Naive thymus-derived CD4-positive, alpha-beta T cell (primary cell): Measurements from ENCODE around the gene EPN3. TPM values are rescaled to one million over a fixed set of nuclear protein-coding genes. Genes with fewer than 3 reads are reported as not detected.

Experiments
- ATAC-seq: fragments of 150-1000 bp; cut with Tn5 transposase; 2 replicates; pipeline ENCODE4 v1.10.0; 2021; ENCODE audit warnings: mild to moderate bottlenecking, moderate library complexity
- CTCF ChIA-PET: fragments of 350-600 bp; sonication (Branson Sonifier 250); formaldehyde crosslinking; loops from one replicate; lab custom pipeline; 2021; ENCODE audit warnings: antibody characterized with exemption; lab: Charles Lee
- POLR2A ChIA-PET: fragments of 350-600 bp; sonication (Branson Sonifier 250); formaldehyde crosslinking; loops from one replicate; lab custom pipeline; 2021; ENCODE audit warnings: antibody characterized with exemption, inconsistent platforms; lab: Charles Lee
- DNase-seq, 9 donors: peaks; one replicate each; pipeline versions ENCODE4 v3.0.0 to v3.0.0-alpha.2; 2020 to 2022; ENCODE audit warnings: mixed read lengths in 1 of 9
- H3K27ac ChIP-seq: one replicate; pipeline ENCODE4 v1.7.0; 2013; ENCODE audit warnings: mild to moderate bottlenecking, low read depth, low read length, moderate library complexity
- H3K27me3 ChIP-seq, 2 donors: one replicate each; pipeline ENCODE4 v1.7.0; 2013; ENCODE audit warnings: low read length in 2 of 2, mild to moderate bottlenecking in 2 of 2, moderate library complexity in 2 of 2; ENCODE audit not compliant: control insufficient read depth in 2 of 2, insufficient read depth in 2 of 2
- H3K36me3 ChIP-seq, 3 experiments: 1 replicate in 2 of 3; 2 replicates in 1 of 3; pipeline ENCODE4 v1.7.0; 2013; ENCODE audit warnings: low read length in 3 of 3, mild to moderate bottlenecking in 3 of 3, moderate library complexity in 1 of 3; ENCODE audit not compliant: insufficient read depth in 3 of 3, control insufficient read depth in 2 of 3
- H3K4me1 ChIP-seq, 2 donors: one replicate each; pipeline ENCODE4 v1.7.0; 2013; ENCODE audit warnings: low read length in 2 of 2, mild to moderate bottlenecking in 2 of 2, moderate library complexity in 1 of 2; ENCODE audit not compliant: control insufficient read depth in 2 of 2, insufficient read depth in 2 of 2
- H3K4me3 ChIP-seq: 2 replicates; pipeline ENCODE4 v1.7.0; 2013; ENCODE audit warnings: mild to moderate bottlenecking, low read length
- H3K9me3 ChIP-seq, 3 experiments: 1 replicate in 2 of 3; 2 replicates in 1 of 3; pipeline ENCODE4 v1.7.0; 2013; ENCODE audit warnings: low read length in 3 of 3; ENCODE audit not compliant: control insufficient read depth in 2 of 3
- H3K27ac Mint-ChIP-seq, 9 donors: one replicate each; pipeline ENCODE4 v1.8.0; 2020 to 2022; ENCODE audit warnings: mixed read lengths in 9 of 9, mild to moderate bottlenecking in 8 of 9, moderate library complexity in 5 of 9, inconsistent platforms in 2 of 9
- H3K27me3 Mint-ChIP-seq, 5 donors: one replicate each; pipeline ENCODE4 v1.8.0; 2021 to 2022; ENCODE audit warnings: mixed read lengths in 5 of 5, mild to moderate bottlenecking in 1 of 5
- H3K36me3 Mint-ChIP-seq, 5 donors: one replicate each; pipeline ENCODE4 v1.8.0; 2020 to 2022; ENCODE audit warnings: mixed read lengths in 5 of 5, mild to moderate bottlenecking in 3 of 5, inconsistent platforms in 1 of 5
- H3K4me1 Mint-ChIP-seq, 7 donors: one replicate each; pipeline ENCODE4 v1.8.0; 2020 to 2022; ENCODE audit warnings: mixed read lengths in 7 of 7, mild to moderate bottlenecking in 3 of 7, inconsistent platforms in 1 of 7
- H3K4me3 Mint-ChIP-seq, 10 donors: one replicate each; pipeline ENCODE4 v1.8.0; 2020 to 2022; ENCODE audit warnings: mild to moderate bottlenecking in 10 of 10, mixed read lengths in 10 of 10, moderate library complexity in 6 of 10, inconsistent platforms in 2 of 10
- H3K9me3 Mint-ChIP-seq, 11 donors: one replicate each; pipeline ENCODE4 v1.8.0; 2020 to 2022; ENCODE audit warnings: mixed read lengths in 11 of 11, mild to moderate bottlenecking in 4 of 11, inconsistent platforms in 1 of 11, moderate library complexity in 1 of 11
- intact Hi-C, 2 donors: fragments of 100-400 bp; cut with micrococcal nuclease; formaldehyde crosslinking; loops; one replicate each; pipeline ENCODE4 v1.15.1; 2023
- polyA plus RNA-seq, 2 donors: library from polyadenylated mRNA; unstranded; fragments of 300-500 nt; fragmentation: Illumina TruSeq; gene quantifications; one replicate each; pipeline ENCODE4 v1.2.3, GENCODE V29; 2021
- total RNA-seq, 6 experiments: library from RNA in 5 of 6; stranded (reverse) in 5 of 6; gene quantifications; 1 replicate in 5 of 6; 2 replicates in 1 of 6; pipeline ENCODE4 v1.2.3 and lab custom pipeline; 2021 to 2026

EPN3 gene
- total and polyA plus RNA-seq, 7 experiments from 2014 or later = not detected

- Mint-ChIP-seq H3K27ac (peak overlapping the region in 6 of 9 donors; percentile 4 to 82 (median 34)), H3K27me3 (peaks cover 0 to 28% (median 7%) of the 10 kb centered on the region in 5 donors), H3K36me3 (no peaks in the 10 kb centered on the region), H3K9me3 (no peaks in the 10 kb centered on the region), H3K4me1 (peaks cover 0 to 26% (median 25%) of the 10 kb centered on the region in 7 donors), H3K4me3 (peak overlapping the region in 9 of 10 donors; percentile 83 to 87 (median 85))
- Histone ChIP-seq H3K9me3 (no peaks in the 10 kb centered on the region), H3K27me3 (no peaks in the 10 kb centered on the region), H3K4me1 (peaks cover 15 to 16% of the 10 kb centered on the region in 2 donors), H3K36me3 (no peaks in the 10 kb centered on the region), H3K27ac (peak overlapping the region; percentile 61), H3K4me3 (peak overlapping the region; percentile 61)
- DNase-seq (no peak), ATAC-seq (no peak)
- CTCF ChIA-PET = interaction anchor here (0.7 to 1.3 kb wide), 2 partner anchors 60 to 81 kb away, joined by 3 to 5 read pairs; no protein-coding TSS in a partner anchor
- POLR2A ChIA-PET = interaction anchor here (0.9 to 2.1 kb wide), 3 partner anchors 17 to 165 kb away, joined by 3 to 9 read pairs (median 5); partner anchors contain the start of genes ANKRD40 and CACNA1G
- intact Hi-C loops = loop anchor here (1.0 to 10.0 kb wide), 8 partner anchors 17 to 612 kb away; partner anchors contain the start of genes ANKRD40 (in 2 of the 2), CACNA1G (in 2 of the 2), MYCBPAP (in 1 of the 2) and NME1 (in 1 of the 2)
Observed at GRCh38 chr17:50542795-50543774, 10.6 kb downstream of the EPN3 start.

GRCh38 chr17:50544516-50544915 is 12.0 kb downstream of the EPN3 start:
- Mint-ChIP-seq H3K9me3 (no peaks in the 10 kb centered on the region), H3K27me3 (peaks cover 0 to 28% (median 7%) of the 10 kb centered on the region in 5 donors), H3K27ac (peak overlapping the region in 2 of 9 donors; percentile 7 to 50), H3K4me1 (peaks cover 0 to 26% (median 25%) of the 10 kb centered on the region in 7 donors), H3K36me3 (no peaks in the 10 kb centered on the region), H3K4me3 (peak overlapping the region in 5 of 10 donors; percentile 0 to 55 (median 20))
- intact Hi-C loops = loop anchor here (5.0 to 10.0 kb wide), 2 partner anchors 163 to 610 kb away; partner anchors contain the start of genes ANKRD40 (in 2 of the 2) and NME1 (in 1 of the 2)
- ATAC-seq = no peak
- DNase-seq = no peak
- ChIA-PET CTCF (interaction anchor here (0.8 to 1.3 kb wide), 3 partner anchors 79 to 82 kb away, joined by 3 read pairs; no protein-coding TSS in a partner anchor), POLR2A (no interaction called here)
- Histone ChIP-seq H3K4me3 (no peak overlapping the region), H3K27ac (no peak overlapping the region), H3K27me3 (no peaks in the 10 kb centered on the region), H3K36me3 (no peaks in the 10 kb centered on the region), H3K4me1 (peaks cover 15 to 16% of the 10 kb centered on the region in 2 donors), H3K9me3 (no peaks in the 10 kb centered on the region)

GRCh38 chr17:50545311-50545710 is 12.8 kb downstream of the EPN3 start:
- ATAC-seq = no peak
- ChIA-PET CTCF (interaction anchor here (0.6 to 1.0 kb wide), 3 partner anchors 17 to 81 kb away, joined by 3 to 4 read pairs (median 3); no protein-coding TSS in a partner anchor), POLR2A (no interaction called here)

DNA sequence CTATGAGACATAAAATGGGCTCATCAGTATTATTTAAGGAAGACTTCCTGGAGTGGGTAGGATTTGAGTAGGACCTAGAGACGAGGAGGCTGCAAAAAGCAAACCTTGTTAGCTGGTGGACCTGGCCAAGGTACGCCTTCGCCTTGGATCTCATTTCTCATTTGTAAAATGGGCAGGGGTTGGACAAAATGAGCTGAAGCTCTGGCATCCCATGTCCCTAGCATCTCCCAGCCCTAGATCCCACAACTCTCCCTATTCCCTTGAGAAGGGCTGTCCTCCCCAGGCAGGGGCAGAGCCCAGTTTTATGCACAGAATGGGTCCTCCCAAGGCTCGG is 14.1 kb downstream of the EPN3 start:
- peak overlapping the region in 4 of 9 donors; percentile 37 to 87 (median 71) for H3K27ac Mint-ChIP-seq
- H3K27me3 Mint-ChIP-seq = peaks cover 0 to 28% (median 7%) of the 10 kb centered on the region in 5 donors
- Histone ChIP-seq H3K27me3 (no peaks in the 10 kb centered on the region), H3K36me3 (no peaks in the 10 kb centered on the region), H3K4me1 (peaks cover 11% of the 10 kb centered on the region in 2 donors), H3K4me3 (peak overlapping the region; percentile 65), H3K9me3 (no peaks in the 10 kb centered on the region), H3K27ac (peak overlapping the region; percentile 66)
- peak overlapping the region in 9 of 10 donors; percentile 64 to 85 (median 75) for H3K4me3 Mint-ChIP-seq
- intact Hi-C loops = loop anchor here (1.0 to 10.0 kb wide), 10 partner anchors 14 to 608 kb away; partner anchors contain the start of genes CACNA1G (in 2 of the 2) and NME1 (in 1 of the 2)
- DNase-seq (no peak), ATAC-seq (no peak)
- H3K4me1 Mint-ChIP-seq = peaks cover 0 to 26% (median 22%) of the 10 kb centered on the region in 7 donors
- ChIA-PET POLR2A (interaction anchor here (1.0 kb wide), 1 partner anchor 302 kb away, joined by 3 read pairs; no protein-coding TSS in a partner anchor), CTCF (interaction anchor here (0.7 to 1.3 kb wide), 6 partner anchors 36 to 1481 kb away, joined by 3 read pairs; no protein-coding TSS in a partner anchor)
- H3K36me3 Mint-ChIP-seq = peaks cover 0 to 2% (median 0%) of the 10 kb centered on the region in 5 donors
- no peaks in the 10 kb centered on the region for H3K9me3 Mint-ChIP-seq

More at GRCh38 chr17:50545311-50545710, 12.8 kb downstream of the EPN3 start:
- no peak overlapping the region for H3K27ac Mint-ChIP-seq
- no peaks in the 10 kb centered on the region for H3K36me3 ChIP-seq
- no peaks in the 10 kb centered on the region for H3K27me3 ChIP-seq
- H3K4me1 Mint-ChIP-seq = peaks cover 0 to 26% (median 25%) of the 10 kb centered on the region in 7 donors
- no peak overlapping the region for H3K4me3 Mint-ChIP-seq
- H3K4me3 ChIP-seq = no peak overlapping the region
- H3K9me3 Mint-ChIP-seq = no peaks in the 10 kb centered on the region
- no peak for DNase-seq
- intact Hi-C loops = loop anchor here in 1 of 2 donors (5.0 to 10.0 kb wide), 2 partner anchors 237 to 609 kb away; partner anchors contain the start of gene NME1
- peaks cover 0 to under 1% (median 0%) of the 10 kb centered on the region in 5 donors for H3K36me3 Mint-ChIP-seq
- H3K9me3 ChIP-seq = no peaks in the 10 kb centered on the region
- H3K27ac ChIP-seq = no peak overlapping the region
- H3K4me1 ChIP-seq = peaks cover 15 to 16% of the 10 kb centered on the region in 2 donors
- peaks cover 0 to 28% (median 7%) of the 10 kb centered on the region in 5 donors for H3K27me3 Mint-ChIP-seq

DNA sequence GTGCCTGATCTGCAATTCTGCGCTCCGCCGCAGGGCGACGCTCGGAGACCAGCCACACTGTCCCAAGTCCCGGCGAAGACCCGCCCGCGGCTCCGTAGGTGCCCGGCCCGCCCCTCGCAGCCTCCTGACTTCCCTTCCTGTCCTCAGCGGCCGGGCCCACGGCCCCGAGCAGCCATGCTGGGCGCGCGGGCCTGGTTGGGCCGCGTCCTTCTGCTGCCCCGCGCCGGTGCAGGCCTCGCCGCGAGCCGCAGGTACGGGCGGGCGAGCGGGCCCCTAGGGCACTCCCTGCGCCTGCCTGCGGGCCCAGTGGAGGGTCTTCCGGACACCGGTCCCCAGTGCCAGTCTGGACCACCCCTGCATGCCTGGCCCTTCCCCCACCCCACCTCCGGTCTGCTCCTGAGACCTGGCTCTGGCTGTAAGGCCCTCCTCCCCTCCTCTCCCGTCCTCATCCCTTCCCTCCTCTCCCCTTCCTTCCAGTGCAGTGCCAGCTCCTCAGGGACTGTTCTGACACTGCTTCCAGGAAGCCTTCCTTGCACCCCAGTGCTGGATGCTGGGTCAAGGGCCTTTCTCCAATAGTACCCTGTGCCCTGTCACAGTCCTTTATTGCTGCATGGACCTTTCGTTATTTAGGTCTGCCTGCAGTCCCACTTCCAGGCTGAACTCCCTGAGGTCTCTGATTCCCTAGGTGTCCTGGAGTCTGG is 14.7 kb downstream of the EPN3 start, which contains the start of gene SPATA20:
SPATA20 (plus strand) TSS at position 140 of the 701 bp plus-strand sequence; CDS start at position 175, 35 bp downstream.
- H3K4me3 Mint-ChIP-seq = peak within 1 kb of the TSS; percentile 52 to 85 (median 76)
- H3K9me3 ChIP-seq = no peaks in the 10 kb centered on the region
- peaks cover 0 to 28% (median 7%) of the 10 kb centered on the region in 5 donors for H3K27me3 Mint-ChIP-seq
- H3K9me3 Mint-ChIP-seq = no peaks in the 10 kb centered on the region
- H3K36me3 ChIP-seq = no peaks in the 10 kb centered on the region
- H3K27me3 ChIP-seq = no peaks in the 10 kb centered on the region
- peaks cover 0 to 2% (median 0%) of the 10 kb centered on the region in 5 donors for H3K36me3 Mint-ChIP-seq
- ATAC-seq (peak; percentile 90), DNase-seq (peak; percentile 73 to 86 (median 83))
- intact Hi-C loops = loop anchor here (1.0 to 10.0 kb wide), 10 partner anchors 13 to 608 kb away; partner anchors contain the start of genes CACNA1G (in 2 of the 2) and NME1 (in 1 of the 2)
- H3K4me1 ChIP-seq = peaks cover 11% of the 10 kb centered on the region in 2 donors
- peak within 1 kb of the TSS; percentile 65 for H3K4me3 ChIP-seq
- peaks cover 0 to 25% (median 20%) of the 10 kb centered on the region in 7 donors for H3K4me1 Mint-ChIP-seq
- CTCF ChIA-PET = interaction anchor here (0.7 to 1.3 kb wide), 6 partner anchors 35 to 1482 kb away, joined by 3 read pairs; no protein-coding TSS in a partner anchor
- H3K27ac ChIP-seq = peak within 1 kb of the TSS; percentile 66
- POLR2A ChIA-PET = interaction anchor here (0.7 to 1.2 kb wide), 3 partner anchors 13 to 302 kb away, joined by 3 read pairs; partner anchors contain the start of gene CACNA1G
- peak within 1 kb of the TSS in 5 of 9 donors; percentile 37 to 87 (median 81) for H3K27ac Mint-ChIP-seq
